DMS79 (cell line): ENCODE measurements around the gene RPS19BP1.
"Not testable (repeated sequence)": the region's sequence is repeated elsewhere in the genome, so short reads cannot be mapped to it uniquely, and the experiment has no call there.

Experiments used
- DNase-seq: peaks from one replicate; lab custom pipeline; 2025; lab: John Stamatoyannopoulos, UW

Gene RPS19BP1

DNA sequence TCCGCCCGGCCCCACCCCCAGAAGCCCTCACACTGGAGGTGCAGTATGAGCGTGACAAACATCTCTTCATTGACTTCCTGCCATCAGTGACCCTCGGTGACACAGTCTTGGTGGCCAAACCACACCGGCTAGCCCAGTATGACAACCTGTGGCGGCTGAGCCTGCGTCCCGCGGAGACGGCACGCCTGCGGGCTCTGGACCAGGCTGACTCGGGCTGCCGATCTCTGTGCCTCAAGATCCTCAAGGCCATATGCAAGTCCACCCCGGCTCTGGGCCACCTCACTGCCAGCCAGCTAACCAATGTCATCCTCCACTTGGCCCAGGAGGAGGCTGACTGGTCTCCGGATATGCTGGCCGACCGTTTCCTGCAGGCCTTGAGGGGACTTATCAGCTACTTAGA lies 18.8 kb downstream of the RPS19BP1 start:
- DNase-seq = no peak

DNA sequence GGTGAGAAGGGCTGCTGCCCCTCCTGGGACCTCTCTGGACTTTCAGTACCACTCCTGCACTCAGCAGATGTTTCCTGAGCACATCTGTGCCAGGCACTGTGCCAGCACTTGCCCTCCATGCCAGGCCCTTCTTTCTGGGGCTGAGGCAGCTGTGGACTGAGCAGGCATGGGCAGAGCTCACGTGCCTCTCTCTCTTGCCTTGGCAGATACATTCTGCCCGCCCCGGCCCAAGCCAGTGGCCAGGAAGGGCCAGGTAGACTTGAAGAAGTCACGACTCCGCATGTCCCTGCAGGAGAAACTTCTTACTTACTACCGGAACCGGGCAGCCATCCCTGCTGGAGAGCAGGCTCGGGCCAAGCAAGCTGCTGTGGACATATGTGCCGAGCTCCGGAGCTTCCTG lies 20.5 kb downstream of the RPS19BP1 start:
- no peak for DNase-seq

DNA sequence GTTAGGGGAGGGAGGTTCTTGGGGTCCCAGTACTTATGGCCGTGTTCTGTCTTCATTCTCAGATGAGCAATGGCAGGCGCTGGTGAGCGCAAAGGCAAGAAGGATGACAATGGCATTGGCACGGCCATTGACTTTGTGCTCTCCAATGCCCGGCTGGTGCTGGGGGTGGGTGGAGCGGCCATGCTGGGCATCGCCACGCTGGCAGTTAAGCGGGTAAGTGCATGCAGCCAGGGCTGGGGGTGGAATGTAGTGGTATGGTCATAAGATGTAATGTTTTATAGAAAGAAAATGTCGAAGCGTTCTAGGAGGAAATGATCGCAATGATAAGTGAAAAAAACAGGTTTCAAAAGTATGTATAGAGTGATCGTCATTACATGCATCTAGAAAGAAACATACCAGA lies 21.3 kb downstream of the RPS19BP1 start:
- DNase-seq = no peak

DNA sequence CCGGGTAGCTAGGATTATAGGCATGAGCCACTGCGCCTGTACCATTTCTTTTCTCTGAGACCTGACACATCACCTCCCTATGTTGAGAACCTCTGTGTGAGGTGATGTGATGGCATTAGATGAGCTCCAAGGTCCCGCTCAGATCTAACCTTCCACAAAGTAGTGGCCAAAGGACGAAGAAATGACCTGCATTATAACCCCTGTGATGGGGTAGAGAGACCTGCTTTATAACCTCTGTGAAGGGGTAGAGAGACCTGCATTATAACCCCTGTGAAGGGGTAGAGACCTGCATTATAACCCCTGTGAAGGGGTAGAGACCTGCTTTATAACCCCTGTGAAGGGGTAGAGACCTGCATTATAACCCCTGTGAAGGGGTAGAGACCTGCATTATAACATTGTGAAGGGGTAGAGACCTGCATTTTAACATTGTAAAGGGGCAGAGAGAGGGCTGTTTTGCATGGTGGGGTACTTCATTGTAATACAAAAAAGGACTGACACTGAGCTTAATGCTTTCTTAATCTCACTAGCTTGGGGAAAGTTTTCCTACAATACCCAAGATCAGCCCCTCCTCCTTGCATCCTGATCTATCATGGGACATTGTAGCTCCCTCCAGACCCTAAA lies 21.9 kb downstream of the RPS19BP1 start:
- DNase-seq = no peak

DNA sequence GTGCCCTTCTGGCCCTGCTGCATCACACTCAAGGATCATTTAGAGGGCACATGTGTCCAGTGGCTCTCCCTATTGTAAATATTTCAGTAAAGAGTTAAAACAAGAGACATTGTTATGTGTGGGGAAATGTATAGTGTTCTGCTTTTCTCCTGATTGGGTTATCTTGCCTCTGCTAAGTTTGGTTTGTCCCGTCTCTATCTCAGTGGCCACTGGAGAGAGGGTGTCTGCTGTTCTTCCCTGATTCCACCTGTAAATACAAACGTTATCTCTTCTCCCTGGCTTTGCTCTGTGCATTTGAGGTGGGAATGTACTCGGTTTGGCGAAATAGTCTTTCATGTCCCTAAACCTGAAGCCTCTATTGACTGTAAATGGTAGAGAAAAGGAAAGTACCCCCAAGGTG lies 24.2 kb downstream of the RPS19BP1 start:
- DNase-seq = no peak

DNA sequence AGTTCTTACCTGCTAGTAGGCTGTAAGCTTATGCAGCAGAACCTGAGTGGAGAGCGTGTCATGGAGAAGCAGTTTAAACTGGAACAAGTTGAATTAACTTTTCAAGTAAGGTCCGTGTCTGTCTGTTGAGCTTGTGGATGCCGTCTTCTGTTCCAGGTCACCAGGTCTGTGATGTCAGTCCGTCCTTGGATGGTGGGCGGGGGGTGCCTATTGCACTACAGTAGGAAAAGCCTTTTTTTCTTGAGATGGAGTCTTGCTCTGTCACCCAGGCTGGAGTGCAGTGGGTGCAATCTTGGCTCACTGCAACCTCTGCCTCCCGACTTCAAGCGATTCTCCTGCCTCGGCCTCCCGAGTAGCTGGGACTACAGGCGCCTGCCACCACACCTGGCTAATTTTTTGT lies 25.5 kb downstream of the RPS19BP1 start:
- not testable (repeated sequence) for DNase-seq

DNA sequence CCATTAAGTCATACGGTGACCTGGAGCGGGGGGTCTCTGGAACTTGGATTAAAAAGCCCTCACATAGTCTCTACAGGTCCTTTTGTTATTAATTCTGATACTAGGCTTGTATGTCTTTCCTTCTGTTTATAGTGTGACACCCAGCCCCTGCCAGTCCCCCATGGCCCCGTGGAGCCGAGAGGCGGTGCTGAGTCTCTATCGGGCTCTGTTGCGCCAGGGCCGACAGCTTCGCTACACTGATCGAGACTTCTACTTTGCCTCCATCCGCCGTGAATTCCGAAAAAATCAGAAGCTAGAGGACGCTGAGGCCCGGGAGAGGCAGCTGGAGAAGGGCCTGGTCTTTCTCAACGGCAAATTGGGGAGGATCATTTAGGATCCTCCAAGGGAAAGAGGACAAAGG lies 28.5 kb downstream of the RPS19BP1 start:
- DNase-seq = no peak

DNA sequence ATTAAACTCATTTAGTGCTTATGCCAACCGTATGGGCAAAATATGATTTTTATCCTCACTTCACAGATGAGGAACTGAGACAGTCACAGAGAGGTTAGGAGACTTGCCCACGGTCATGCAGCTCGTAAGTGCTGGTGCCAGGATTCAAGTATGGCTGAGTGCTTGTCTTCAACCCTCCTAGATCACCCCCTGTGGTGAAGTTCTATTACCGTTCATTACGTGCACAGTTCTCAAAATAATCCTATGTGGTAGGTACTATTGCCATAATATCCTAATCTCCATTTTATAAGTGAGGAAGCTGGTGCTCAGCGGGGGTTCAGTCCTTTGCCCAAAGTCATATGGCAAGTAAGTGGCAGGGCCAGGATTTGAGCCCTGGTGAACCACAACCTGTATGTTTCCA lies 28.9 kb downstream of the RPS19BP1 start:
- no peak for DNase-seq

DNA sequence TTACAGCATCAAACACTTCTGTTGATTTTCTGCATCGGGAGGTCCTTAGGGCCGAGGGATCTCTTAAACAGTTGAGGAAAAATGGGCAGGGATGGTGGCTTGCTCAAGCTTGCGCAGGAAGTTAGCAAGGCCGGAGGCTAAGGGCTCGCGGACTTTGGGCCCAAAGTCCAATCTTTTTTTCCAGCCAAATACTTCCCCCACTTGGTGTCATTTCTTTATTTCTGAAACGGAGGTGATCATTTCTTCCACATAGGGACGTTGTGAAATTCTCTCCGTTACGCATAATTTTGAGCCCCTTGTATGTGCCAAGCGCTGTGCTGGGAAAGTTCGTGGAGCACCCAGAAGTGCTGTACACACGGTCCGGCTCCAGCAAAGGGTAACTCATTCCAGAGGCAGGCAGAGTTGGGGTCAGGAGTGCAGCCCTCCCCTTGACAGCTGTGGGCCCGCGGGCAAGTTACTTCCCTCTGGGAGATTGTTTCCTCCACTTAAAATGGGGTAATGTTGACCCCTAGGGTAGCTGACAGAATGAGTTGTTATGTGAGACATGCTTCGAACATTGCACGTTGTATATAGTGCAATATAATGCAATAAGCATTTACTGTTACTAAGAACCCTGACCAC lies 29.6 kb downstream of the RPS19BP1 start:
- no peak for DNase-seq

DNA sequence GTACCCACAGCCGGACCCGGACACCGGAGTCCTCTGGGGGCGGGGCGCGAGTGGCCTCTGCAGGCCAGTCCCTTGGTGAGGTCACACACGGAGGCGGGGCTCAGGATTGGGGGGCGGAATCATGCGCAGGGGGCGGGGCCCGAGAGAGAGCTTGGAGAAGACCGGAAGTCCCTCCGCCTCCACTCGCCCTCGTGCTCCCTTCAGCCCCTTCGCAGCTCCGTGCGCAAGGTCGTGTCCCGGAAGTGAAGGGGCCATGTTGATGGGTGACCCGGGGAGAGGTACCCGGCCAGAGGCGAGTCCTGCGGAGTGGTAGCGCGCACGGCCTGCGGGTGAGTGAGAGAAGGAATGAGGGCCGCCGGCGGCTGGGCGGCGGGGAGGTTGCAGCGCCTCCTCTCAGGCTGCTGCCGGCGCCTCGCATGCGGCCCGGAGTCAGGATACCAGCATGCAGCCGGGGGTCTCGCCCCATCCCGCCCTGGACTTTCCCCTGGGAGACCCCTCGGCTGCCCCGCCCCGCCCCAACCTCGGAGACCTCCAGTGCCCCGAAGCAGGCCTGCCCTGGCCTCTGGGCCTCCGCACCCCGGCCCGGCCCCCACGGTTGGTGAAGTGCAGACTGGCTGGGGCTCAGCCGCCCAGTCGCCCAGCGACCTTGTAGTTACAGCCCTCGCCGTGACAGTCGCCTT lies 30.3 kb downstream of the RPS19BP1 start, which contains the start of gene MIEF1:
Gene MIEF1 (plus strand): TSS at position 182 of the 680 bp plus-strand sequence. CDS start 9,005 bp downstream, outside the sequence.
- DNase-seq = peak; percentile 71

DNA sequence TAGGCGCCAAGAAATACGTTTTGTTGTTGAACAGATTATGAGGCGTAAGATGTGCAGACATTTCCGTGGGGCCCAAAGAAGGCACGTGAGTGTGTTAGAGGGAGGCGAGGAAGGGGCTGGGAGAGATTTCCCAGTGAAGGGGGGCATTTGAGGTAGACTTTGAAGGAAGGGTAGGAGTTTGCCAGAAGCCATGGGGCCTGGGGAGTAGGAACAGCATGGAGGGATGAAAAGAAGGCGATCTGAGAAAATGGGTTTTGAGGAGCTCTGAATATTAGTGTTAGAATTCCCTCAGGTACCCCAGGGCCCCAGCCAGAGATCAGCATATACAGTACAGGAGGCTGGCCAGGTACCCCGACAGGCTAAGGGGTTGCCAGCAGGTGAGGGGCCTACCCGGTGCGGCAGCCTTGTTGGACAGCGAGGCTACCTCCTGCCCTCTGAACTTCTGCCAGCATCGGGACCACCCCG lies 30.9 kb downstream of the RPS19BP1 start:
- no peak for DNase-seq

DNA sequence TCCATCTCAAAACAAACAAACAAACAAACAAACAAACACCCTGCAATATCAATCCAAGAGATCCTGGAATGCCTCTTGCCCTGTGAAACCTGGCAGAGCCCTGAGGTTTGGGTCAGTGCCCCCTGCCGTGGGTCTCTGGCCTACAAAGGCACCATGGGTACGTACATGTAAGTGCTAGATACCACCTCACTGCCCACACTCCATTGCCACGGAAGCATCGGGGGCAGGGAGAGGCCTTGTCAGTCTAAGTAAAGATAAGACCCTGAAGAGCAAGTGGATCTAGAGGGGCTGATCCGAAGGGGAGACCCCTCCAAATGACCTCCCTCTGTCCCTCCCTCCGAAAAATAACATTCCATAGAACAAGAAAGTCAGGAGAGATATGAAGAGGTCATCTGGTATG lies 32.4 kb downstream of the RPS19BP1 start:
- DNase-seq = no peak

DNA sequence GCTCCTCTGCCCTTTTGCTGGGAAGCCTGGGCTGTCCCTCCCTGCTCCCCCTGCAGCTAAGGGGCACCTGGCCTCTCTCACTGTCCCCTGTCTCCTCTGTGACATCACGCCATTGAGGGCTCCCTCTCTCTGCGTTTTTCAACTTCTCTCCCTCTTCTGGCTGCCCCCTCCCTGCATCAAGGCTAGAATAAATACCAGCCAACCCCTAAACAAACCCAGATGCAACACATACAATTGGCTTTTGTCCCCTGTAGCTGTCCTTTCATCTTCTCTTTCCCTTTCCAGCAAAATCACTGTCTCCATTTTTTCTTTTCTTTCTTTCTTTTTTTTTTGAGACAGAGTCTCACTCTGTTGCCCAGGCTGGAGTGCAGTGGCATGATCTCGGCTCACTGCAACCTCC lies 33.7 kb downstream of the RPS19BP1 start:
- DNase-seq = no peak

DNA sequence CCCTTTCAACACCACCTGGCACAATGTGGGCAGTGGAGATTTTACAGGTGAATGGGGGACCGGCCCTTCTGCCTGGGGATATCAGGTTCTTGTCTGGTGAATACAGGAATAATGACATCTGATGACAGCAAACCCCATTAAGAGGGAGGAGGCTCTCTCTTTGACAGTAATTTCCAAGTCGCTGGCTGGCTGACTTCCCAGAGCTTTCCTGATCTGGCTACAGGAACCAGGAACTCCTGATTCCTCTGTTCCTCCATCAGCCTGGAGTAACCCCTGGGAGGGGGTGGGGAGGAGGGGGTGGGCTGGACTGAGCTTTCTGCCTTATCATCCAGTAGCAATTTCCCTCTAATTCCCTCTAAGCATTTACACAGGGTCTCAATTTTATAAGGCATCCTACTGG lies 34.2 kb downstream of the RPS19BP1 start:
- DNase-seq = no peak

DNA sequence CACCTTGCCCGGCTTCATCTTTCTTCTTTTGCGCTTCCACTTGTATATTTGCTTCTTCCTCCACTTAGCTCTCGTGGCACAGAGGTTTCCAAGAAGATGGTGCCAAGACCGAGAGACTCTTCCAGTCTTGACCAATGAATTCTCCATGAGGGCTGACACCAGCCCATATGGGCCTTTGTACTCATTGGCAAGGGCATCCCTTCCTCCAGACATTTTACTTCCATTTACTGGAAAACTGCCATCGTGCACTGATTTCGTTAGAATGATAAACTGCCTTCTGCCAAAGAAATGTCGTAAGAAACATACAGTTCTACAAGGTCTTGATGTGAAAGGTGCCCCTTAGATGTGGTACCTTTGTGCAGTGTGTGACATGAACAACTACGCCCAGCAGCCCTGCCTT lies 35.1 kb downstream of the RPS19BP1 start:
- no peak for DNase-seq

DNA sequence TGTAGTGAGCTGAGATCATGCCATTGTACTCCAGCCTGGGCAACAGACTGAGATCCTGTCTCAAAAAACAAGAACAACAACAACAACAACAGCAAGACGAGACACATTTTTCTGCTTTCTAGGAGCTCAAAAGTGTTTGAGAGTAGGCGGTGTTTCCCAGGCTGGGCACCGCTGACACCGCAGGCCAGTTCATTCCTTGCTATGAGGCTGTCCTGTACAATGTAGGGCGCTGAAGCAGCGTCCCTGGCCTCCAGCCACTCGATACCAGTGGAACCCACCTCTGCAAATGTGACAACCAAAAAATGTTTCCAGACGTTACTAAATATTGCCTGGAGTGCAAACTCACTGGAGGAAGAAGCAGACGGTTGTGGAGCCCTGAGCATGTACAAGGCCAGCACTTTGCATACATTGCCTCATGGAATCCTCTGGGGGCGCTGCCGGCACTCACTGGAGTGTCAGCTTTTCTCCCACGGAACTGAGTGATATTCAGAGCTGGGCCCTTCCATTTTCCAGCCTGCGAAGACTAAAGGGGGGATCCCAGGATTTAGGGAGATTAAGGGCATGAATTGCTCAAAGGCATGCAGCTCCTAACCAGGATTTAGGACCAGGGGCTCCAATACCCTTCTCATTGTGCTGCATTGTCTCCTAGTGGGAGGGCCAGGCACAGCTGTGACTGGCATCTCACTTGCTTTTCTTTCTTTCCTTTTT lies 36.3 kb downstream of the RPS19BP1 start:
- no peak for DNase-seq

DNA sequence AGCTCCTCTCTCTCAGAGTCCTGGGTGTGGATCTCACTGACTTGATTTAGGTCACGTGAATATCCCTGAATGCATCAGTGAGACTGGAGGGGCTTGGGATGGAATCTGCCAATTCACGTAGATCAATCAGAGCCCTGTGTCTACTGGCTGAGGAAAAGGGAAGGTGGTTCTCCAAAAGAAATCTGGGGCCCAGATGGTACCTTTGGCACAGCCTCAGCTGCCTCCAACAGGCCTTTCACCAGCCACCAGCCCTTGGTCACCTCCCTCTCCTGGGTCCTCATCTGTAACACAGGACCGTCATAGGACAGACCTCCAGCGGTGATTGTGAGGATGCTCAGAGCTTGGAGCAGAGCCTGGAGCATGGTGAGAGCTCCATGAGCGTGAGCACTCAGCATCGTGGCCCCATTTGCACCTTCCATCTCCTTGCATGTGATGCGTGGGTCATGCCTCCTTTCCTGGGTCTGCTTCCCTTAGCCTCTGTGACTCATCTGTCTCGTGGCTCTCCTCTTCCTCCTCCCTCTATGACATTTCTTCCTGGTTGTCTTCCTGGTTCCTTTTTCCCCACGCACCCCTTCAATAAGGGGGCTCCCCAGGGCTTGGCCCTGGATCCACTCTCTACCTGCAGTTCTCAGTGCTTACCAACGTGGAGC lies 38.0 kb downstream of the RPS19BP1 start:
- DNase-seq = no peak

DNA sequence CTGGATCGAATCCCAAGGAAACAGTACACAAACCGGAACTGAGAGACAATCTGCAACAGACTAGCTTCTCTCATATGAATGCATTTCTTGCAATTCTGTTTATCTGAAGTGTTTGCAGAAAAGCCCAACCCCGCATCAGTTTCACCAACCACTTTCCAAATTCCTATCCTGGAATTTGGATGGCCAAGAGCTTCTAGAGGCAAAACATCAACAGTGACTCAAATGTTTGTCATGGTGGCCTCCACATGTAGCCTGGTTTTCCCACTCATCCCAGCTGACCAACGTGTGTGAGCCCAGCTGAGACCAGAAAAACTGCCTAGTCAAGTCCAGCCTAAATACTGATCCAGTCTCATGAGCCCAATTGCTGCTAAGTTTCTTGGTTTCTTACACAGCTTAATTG lies 38.8 kb downstream of the RPS19BP1 start:
- DNase-seq = no peak

DNA sequence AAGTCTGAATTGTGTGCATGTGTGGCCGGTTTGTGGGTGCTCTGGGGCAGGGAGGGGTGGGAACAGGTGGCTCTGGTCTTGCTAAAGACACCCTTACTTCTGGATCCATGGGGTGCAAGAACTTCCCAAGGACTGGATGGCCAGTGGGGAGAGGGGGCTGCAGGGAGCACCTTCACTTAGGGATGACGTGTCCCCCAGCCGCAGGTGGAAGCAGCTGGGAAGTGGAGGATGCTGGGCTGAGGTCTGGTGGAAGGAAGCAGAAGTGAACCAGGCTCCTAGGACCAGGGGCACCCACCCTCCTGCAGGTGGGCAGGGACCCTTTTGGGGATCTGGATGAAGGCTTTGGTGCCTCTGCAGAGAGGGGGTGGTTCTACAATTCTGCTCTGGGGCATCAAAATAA lies 40.4 kb downstream of the RPS19BP1 start:
- no peak for DNase-seq

DNA sequence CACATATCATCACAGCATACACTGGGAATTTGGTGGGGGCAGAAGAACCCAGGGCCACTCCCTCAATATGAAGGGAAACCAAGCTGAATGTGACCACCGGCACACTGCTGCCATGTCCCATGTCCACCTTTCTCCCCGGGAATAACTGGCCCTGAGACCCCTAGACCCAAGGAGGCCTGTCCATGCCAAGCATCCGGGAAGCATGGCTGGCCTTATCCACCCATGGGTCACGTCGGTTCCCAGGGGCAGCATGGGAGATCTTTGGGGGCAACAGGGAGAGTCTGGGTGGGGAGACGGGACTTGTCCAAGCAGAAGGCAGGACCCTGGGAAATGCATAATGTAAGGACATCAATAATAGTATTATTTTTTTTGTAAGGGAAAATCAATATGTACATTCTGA lies 40.9 kb downstream of the RPS19BP1 start:
- no peak for DNase-seq

DNA sequence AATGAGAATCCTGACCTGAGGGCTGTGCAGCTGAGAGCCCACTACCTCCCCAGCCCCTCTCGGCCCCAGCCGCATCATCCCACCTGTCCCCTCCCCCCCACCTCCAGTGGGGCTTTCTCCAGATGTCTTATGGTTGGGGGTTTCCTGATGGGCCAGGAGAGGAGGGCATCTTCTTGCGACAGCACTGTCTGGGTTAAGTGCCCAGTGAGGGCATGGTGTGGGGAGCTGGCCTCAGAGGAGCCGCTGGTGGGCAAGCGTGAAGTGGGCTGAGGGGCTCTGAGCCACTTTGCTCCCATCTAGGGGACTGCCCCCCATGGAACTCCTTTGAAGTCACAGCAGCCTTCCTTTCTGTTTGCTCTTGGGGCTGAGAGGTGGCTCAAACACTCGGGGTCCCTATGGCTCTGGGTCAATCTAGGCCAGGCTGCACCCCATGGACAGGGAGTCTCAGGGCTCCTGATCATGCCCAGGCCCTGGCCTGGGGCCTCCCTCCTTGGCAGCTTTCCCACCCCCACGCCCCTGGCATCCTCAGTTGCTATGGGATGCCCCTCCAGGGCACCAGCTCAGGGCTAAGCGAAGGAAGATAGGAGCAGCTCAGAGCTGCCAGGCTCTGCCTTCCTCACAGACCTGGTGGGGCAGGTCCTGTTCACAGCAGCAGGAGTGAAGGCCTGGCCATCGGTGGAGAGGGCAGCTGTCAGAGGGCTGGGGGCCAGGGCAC lies 41.4 kb downstream of the RPS19BP1 start:
- DNase-seq = no peak
